ENCODE measurements around the gene DDX5. TPM values are rescaled to one million over a fixed set of nuclear protein-coding genes. Genes with fewer than 3 reads are reported as not detected.

DDX5 gene
- total and polyA plus RNA-seq, 2 of the 13 experiments (the other 11 are each of a cell fraction or from before 2014, with no cell fraction given), result 503 to 684 TPM

GRCh38 chr17:64515829-64516228 is 9.7 kb upstream of the DDX5 start (continued):
- TF ChIP-seq GTF3A (CRISPR knock-in tag; conservative IDR thresholded peaks at IDR 0.05), result no peak

- no peak for TF ChIP-seq E2F2 (CRISPR knock-in tag; IDR thresholded peaks at IDR 0.05; ENCODE audit: borderline replicate concordance)
- no peak for TF ChIP-seq ZNF605 (CRISPR knock-in tag; IDR thresholded peaks at IDR 0.05)
- TF ChIP-seq KDM5B (CRISPR knock-in tag; IDR thresholded peaks at IDR 0.05; ENCODE audit: borderline replicate concordance), result no peak
- no peak for TF ChIP-seq ZBTB1 (CRISPR knock-in tag; IDR thresholded peaks at IDR 0.05; ENCODE audit: borderline replicate concordance)
- TF ChIP-seq ZNF609 (CRISPR knock-in tag; IDR thresholded peaks at IDR 0.05; ENCODE audit: borderline replicate concordance), result no peak
- TF ChIP-seq ZBTB10 (CRISPR knock-in tag; IDR thresholded peaks at IDR 0.05; ENCODE audit: borderline replicate concordance), result no peak
- no peak for TF ChIP-seq ZNF570 (CRISPR knock-in tag; IDR thresholded peaks at IDR 0.05; ENCODE audit: borderline replicate concordance)
- no peak for TF ChIP-seq JARID2 (CRISPR knock-in tag; IDR thresholded peaks at IDR 0.05; ENCODE audit: insufficient replicate concordance)
Observed at GRCh38 chr17:64515419-64515818, 9.3 kb upstream of the DDX5 start.

More at GRCh38 chr17:64515419-64515818, 9.3 kb upstream of the DDX5 start:
- DNase-seq (ENCODE audit: low spot score) (no peak), ATAC-seq (no peak), FAIRE-seq (no peak)
- in situ Hi-C loops (cut with HindIII; ENCODE audit: extremely low pct_ligation_motif_present, low pct_unique_long_range_greater_than_20kb) (no loop called here), intact Hi-C loops (cut with micrococcal nuclease; ENCODE audit: unreplicated experiment) (no loop called here)
- Histone ChIP-seq H3K79me2 (ENCODE audit: insufficient read depth, low read length) (peaks cover 8% of the 10 kb centered on the region), H3K4me3 (replicated peaks in 1 of 3; ENCODE audit: insufficient read depth in 1 of 3, low read depth in 2 of 3, low read length in 3 of 3) (no peak overlapping the region), H4K20me1 (ENCODE audit: insufficient read depth, low read length) (no peaks in the 10 kb centered on the region), H3K9ac (ENCODE audit: insufficient read depth, low read depth, low read length) (no peak overlapping the region), H3K27ac (ENCODE audit: extremely low read length, insufficient read depth, low read length) (no peak overlapping the region), H3K36me3 (replicated peaks in 1 of 2; ENCODE audit: control insufficient read depth in 1 of 2, insufficient read depth in 2 of 2, low read length in 2 of 2) (peaks cover 23 to 88% of the 10 kb centered on the region in 2 experiments), H3K9me3 (ENCODE audit: low read length) (no peaks in the 10 kb centered on the region), H2AFZ (ENCODE audit: low read length) (no peak overlapping the region), H3K27me3 (ENCODE audit: control insufficient read depth in 1 of 2, insufficient read depth in 2 of 2, low read length in 2 of 2) (no peaks in the 10 kb centered on the region), H3K4me2 (ENCODE audit: low read depth, low read length) (no peak overlapping the region), H3K4me1 (ENCODE audit: insufficient read depth, low read length) (no peaks in the 10 kb centered on the region)
- BruUV-seq (replicated peaks), result no TSS peak
- ChIA-PET CTCF (ENCODE audit: low intra/inter-chr PET ratio, low total read pairs) (no interaction called here), POLR2A (interaction anchor here (2.2 kb wide), 1 partner anchor 9 kb away, joined by 15 read pairs; the partner anchor contains the start of genes CEP95 and DDX5)
- WGBS (ENCODE audit: low lambda C conversion rate), result 96% methylated on average over 2 of the region's 2 CpGs

All from HepG2 (cell line).